ENCODE data around the gene WNK2.

WNK2 gene

DNA sequence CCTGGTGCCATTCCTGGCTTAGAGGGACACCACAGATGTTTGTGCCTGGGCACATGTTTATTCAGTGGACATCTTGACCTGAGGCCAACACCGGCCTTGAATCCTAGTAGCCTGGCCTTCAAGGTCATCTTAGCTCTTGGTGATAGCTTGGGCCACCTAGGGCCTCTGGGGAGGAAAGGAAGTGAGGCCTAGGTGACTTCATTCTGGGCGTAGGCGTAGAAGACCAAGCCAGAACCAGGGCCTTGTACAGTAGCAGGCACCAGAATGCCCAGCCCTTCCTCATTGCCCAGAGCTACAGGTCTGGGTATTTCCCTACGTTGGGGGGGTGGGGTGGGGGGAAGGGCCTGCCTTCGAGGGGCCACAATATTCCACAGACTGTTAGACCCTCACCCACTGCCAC, 33.8 kb downstream of the WNK2 start:
- in situ Hi-C loops (cut with MboI; ENCODE audit: low sequenced_read_pairs) = no loop called here
- DNase-seq (ENCODE audit: low spot score in 2 of 2) = no peak
- H3K4me1 ChIP-seq = peaks cover 4% of the 10 kb centered on the region; the same call in 1 of the 2 replicates
- H3K9me3 ChIP-seq = peaks cover 4% of the 10 kb centered on the region; the same call in 1 of the 2 replicates
- H3K4me3 ChIP-seq = no peak overlapping the region
- H3K27me3 ChIP-seq (ENCODE audit: low read depth) = no peaks in the 10 kb centered on the region
- H3K36me3 ChIP-seq (replicated peaks) = no peaks in the 10 kb centered on the region; the same call in 1 of the 2 replicates

DNA sequence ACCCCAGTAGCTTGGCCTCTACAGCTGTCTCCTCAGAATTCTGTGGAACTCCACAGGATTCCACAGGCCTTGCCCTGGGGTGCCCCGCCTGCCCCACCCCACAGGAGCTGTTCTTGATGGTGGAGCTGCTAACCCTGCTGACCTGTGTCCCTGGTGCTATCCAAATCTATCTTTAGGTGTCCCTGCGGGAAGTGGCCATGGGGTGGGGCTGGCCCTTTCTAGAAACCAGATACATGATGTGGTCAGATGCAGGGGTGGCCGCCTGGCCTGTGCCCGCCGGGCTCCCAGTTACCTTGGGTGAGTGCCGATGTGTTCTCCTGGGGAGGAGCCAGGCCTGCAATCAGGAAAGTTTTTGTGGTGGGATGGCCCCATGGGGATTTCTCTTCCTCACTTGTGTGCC, 34.2 kb downstream of the WNK2 start:
- Histone ChIP-seq H3K36me3 (replicated peaks) (no peaks in the 10 kb centered on the region; the same call in 1 of the 2 replicates), H3K4me1 (peaks cover 4% of the 10 kb centered on the region; the same call in 1 of the 2 replicates), H3K4me3 (no peak overlapping the region), H3K9me3 (peaks cover 4% of the 10 kb centered on the region; the same call in 1 of the 2 replicates), H3K27me3 (ENCODE audit: low read depth) (no peaks in the 10 kb centered on the region)
- no peak for DNase-seq (ENCODE audit: low spot score in 2 of 2)
- in situ Hi-C loops (cut with MboI; ENCODE audit: low sequenced_read_pairs) = no loop called here

DNA sequence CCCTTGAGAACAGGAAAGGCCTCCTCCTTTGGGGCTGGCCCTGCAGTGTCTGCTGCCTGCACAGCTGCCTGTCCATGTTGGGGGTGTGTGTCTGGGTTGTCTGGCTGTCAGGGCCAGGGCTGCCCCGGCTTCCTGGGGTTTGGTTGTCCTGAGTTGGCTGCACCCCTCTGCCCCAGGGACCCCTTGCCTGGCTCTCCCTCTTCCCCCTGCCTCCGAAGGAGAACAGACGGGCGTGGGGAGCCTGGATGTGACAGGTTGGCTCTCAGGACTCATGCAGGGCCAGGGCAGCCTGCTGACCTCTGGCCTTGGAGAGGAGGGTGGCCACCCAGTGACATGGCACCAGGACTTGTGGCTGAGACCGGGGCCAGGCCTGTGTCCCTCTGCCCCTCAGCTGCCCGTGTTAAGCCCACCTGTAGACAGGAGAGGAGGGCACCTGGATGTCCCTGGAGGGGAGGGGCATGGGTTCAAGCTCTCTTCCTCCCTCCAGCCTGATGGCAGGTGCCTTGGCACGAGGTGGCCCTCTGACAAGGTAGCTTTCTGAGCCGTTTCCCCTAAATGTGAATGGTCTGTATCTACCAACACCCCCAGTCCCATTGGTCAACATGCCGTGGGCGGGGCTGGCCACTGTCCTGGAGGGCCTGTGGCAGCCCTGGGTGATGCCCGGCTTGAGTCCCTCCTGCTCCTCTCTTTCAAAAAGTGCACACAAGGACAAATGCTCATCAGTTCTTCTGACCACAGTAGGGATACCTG, 34.9 kb downstream of the WNK2 start:
- in situ Hi-C loops (cut with MboI; ENCODE audit: low sequenced_read_pairs) = no loop called here
- H3K9me3 ChIP-seq = peaks cover 4% of the 10 kb centered on the region; the same call in 1 of the 2 replicates
- no peak overlapping the region for H3K4me3 ChIP-seq
- peaks cover 4% of the 10 kb centered on the region; the same call in 1 of the 2 replicates for H3K4me1 ChIP-seq
- DNase-seq (ENCODE audit: low spot score in 2 of 2) = no peak
- H3K36me3 ChIP-seq (replicated peaks) = no peaks in the 10 kb centered on the region; the same call in 1 of the 2 replicates
- H3K27me3 ChIP-seq (ENCODE audit: low read depth) = no peaks in the 10 kb centered on the region

DNA sequence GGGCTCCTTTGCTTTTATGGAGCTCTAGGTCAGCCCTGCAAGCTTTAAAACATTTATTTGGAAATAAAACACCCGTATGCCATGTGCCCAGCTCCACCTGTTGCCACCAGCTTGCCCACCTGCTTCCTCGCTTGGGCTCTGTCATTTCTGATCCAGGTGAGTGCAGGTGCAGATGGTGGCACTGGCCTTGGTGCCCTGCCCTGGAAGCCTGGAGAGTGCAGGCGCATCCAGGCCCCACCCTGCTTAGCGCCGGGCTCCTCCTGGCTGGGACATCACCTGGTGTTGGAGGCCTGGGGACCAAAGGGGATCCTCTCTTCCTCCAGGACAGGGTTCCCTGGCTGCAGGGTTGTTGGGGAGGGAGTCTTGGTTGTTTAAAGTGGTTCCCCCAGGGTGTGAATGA, 35.8 kb downstream of the WNK2 start:
- no peaks in the 10 kb centered on the region for H3K36me3 ChIP-seq (replicated peaks)
- in situ Hi-C loops (cut with MboI; ENCODE audit: low sequenced_read_pairs) = no loop called here
- peaks cover 10% of the 10 kb centered on the region for H3K4me1 ChIP-seq
- no peak for DNase-seq (ENCODE audit: low spot score in 2 of 2)
- H3K9me3 ChIP-seq = peaks cover 4% of the 10 kb centered on the region; the same call in 1 of the 2 replicates
- no peak overlapping the region for H3K4me3 ChIP-seq
- H3K27me3 ChIP-seq (ENCODE audit: low read depth) = no peaks in the 10 kb centered on the region

DNA sequence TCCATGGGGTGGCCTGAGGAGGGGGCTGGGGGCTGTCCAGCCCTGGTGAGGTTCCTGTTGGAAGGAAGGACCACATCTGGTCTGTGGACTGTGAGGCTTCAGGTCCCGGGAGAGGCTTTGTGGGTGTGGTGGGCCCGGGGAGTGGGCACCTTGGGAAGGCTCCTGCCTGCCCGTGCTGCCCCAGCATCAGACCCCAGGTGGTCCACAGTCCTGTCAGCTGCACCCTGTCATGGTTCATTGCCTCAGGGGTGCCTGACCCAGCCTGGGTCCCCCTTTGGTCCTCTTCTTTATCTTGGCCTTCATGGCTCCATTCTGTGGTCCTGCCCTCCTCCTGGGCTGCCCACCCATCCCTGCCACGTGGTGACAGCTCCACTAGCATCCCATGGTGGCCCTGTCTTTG, 36.7 kb downstream of the WNK2 start:
- no peaks in the 10 kb centered on the region for H3K36me3 ChIP-seq (replicated peaks)
- no peaks in the 10 kb centered on the region for H3K9me3 ChIP-seq
- no peaks in the 10 kb centered on the region for H3K27me3 ChIP-seq (ENCODE audit: low read depth)
- H3K4me1 ChIP-seq = peaks cover 11% of the 10 kb centered on the region
- in situ Hi-C loops (cut with MboI; ENCODE audit: low sequenced_read_pairs) = no loop called here
- H3K4me3 ChIP-seq = no peak overlapping the region
- DNase-seq (ENCODE audit: low spot score in 2 of 2) = no peak

DNA sequence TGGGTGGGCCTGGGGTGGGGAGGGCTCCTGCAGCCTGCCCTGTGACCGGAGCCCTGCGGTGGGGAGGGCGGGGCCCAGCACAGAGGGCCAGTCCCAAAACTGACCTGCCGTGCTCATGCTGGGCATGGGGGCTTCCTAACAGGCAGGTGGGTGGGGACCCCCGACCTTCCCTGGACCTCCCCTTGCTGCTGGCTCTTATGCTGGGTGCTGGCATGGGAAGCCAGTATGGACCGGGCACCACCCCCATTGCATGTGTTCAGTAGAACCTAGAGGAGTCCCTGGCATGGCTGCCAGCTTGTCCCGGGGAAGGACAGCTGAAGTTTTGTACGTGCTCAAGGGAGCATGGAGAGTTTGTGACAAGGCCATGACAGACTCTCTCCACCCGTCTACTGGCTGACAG, 37.1 kb downstream of the WNK2 start:
- Histone ChIP-seq H3K4me3 (no peak overlapping the region), H3K4me1 (peaks cover 8% of the 10 kb centered on the region), H3K27me3 (ENCODE audit: low read depth) (no peaks in the 10 kb centered on the region), H3K9me3 (no peaks in the 10 kb centered on the region), H3K36me3 (replicated peaks) (no peaks in the 10 kb centered on the region)
- in situ Hi-C loops (cut with MboI; ENCODE audit: low sequenced_read_pairs) = no loop called here
- no peak for DNase-seq (ENCODE audit: low spot score in 2 of 2)

DNA sequence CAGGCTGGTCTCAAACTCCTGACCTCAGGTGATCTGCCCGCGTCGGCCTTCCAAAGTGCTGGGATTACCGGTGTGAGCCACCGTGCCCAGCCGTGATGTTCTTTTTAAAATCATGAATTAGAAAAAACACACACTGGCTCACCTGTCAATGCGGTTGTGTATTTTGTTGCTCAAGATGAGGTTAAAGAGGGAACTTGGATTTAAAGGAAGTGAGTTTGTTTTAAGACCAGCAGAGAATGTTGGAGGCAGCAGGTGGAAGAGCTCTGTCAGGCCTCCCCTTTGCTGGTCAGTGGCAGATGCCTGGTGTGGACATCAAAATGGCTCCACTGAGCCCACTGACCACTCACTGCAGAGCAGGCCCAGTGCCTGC, 38.9 kb downstream of the WNK2 start:
- H3K36me3 ChIP-seq (replicated peaks) = no peaks in the 10 kb centered on the region
- no peak overlapping the region for H3K4me3 ChIP-seq
- no peak for DNase-seq (ENCODE audit: low spot score in 2 of 2)
- no peaks in the 10 kb centered on the region for H3K9me3 ChIP-seq
- H3K27me3 ChIP-seq (ENCODE audit: low read depth) = no peaks in the 10 kb centered on the region
- in situ Hi-C loops (cut with MboI; ENCODE audit: low sequenced_read_pairs) = no loop called here
- H3K4me1 ChIP-seq = peaks cover 8% of the 10 kb centered on the region

DNA sequence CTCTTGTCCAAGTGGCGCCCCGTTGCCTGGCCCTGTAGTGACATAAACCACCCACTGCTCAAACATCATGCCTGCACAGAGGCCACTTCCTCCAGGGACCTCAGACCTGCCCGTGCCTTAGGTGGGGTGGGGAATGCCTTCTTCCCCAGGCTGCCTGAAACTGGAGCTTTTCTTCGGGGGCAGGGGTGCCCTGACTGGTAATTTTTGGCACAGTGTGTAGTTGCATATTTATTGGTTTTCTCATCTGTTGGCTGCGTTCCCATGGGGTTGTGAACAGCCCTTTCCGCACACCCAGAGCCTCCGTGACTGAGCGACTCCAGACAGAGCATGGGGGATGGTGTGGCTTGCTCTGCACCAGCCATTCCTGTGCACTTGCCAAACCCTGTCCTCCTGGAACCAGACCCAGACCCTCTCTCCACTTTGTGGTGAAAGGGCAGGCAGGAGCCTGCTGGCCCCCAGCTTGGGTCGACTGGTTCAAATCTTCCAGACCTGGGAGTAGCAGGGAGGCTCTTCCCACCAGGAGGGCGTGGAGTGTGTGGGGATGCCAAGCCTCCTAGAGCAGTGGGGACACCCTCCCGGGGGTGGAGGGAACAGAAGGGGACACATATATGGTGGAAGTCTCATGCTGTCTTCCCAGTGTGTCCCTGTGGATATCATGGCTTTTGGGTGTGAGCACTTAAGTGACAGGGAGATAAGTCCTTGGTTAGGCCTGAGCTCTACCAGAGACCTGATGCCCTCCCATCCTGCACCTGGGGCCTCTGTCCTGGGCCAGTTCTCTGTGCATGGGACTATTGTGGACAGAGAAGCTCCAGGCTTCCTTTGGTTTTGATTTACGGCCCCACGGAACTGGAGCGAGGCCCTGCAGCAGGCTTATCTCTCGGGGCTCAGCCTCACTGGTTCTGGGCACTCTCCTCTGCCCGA, 39.6 kb downstream of the WNK2 start:
- Histone ChIP-seq H3K4me3 (no peak overlapping the region), H3K27me3 (ENCODE audit: low read depth) (no peaks in the 10 kb centered on the region), H3K36me3 (replicated peaks) (no peaks in the 10 kb centered on the region), H3K4me1 (peaks cover 8% of the 10 kb centered on the region), H3K9me3 (no peaks in the 10 kb centered on the region)
- DNase-seq (ENCODE audit: low spot score in 2 of 2) = peak in 1 of 2 experiments; percentile 28
- in situ Hi-C loops (cut with MboI; ENCODE audit: low sequenced_read_pairs) = no loop called here

DNA sequence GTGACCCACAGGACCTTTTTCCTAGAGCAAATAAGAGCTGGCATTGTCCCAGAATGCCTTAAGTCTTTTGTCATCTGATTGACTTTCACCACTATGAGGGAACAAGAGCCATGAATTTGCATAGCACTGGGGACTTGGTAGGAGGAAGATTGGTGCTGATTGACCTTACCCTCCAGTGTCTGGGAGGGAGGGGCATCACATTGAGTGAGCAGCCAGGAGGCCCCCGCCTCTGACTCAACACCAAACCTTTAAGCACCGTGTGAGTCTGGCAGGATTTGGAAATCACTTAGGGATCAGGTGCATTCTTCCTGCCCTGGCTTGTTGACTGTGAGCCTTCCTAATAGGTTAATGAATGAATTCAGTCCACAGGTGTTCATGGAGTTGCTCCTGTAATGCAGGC, 40.7 kb downstream of the WNK2 start:
- in situ Hi-C loops (cut with MboI; ENCODE audit: low sequenced_read_pairs) = no loop called here
- peaks cover 8% of the 10 kb centered on the region for H3K4me1 ChIP-seq

DNA sequence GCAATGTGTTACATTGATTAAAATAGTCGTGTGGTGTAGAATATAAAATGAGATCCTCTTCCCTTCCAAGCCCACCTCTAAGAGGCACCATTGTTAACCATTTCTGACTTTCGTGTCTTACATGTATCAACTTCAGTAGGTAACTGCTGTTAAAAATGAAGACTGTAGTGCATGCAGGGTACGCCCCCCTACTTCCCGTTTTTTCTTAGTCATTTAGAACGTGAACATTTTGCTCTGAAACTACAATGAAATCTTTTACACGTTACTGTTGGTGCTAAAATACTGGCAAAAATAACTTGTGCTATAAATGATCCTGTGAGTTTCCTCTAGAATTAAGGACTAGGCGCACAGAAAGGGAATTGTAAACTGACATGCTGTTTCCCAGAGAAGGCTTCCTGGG, 41.5 kb downstream of the WNK2 start:
- Histone ChIP-seq H3K9me3 (no peaks in the 10 kb centered on the region), H3K4me3 (no peak overlapping the region), H3K4me1 (peaks cover 8% of the 10 kb centered on the region), H3K27me3 (ENCODE audit: low read depth) (no peaks in the 10 kb centered on the region), H3K36me3 (replicated peaks) (no peaks in the 10 kb centered on the region)
- DNase-seq (ENCODE audit: low spot score in 2 of 2) = no peak
- in situ Hi-C loops (cut with MboI; ENCODE audit: low sequenced_read_pairs) = no loop called here

More for the DNA sequence above, 40.7 kb downstream of the WNK2 start:
- H3K4me3 ChIP-seq = no peak overlapping the region
- H3K36me3 ChIP-seq (replicated peaks) = no peaks in the 10 kb centered on the region
- peak; percentile 13 to 46 for DNase-seq (ENCODE audit: low spot score in 2 of 2)
- no peaks in the 10 kb centered on the region for H3K9me3 ChIP-seq
- H3K27me3 ChIP-seq (ENCODE audit: low read depth) = no peaks in the 10 kb centered on the region

DNA sequence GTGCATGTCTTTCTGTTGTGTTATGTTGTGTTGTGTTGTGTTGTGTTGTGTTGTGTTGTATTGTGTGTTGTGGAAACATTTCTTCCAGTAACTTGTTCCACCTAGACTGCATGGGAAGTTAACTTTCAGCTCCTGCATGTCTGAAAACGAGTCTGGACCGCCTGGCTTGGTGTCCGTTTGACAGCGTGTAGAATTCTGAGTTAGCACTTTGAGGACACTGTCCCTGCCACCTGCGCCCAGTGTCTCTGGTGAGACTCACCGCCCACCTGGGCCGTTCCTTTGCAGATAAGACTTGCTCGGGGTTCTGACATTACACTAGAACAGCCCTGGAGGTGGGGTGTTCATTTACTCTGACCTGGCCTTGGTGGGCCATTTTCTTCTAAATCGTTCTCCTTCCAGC, 42.0 kb downstream of the WNK2 start:
- H3K4me1 ChIP-seq = peaks cover 8% of the 10 kb centered on the region
- H3K9me3 ChIP-seq = no peaks in the 10 kb centered on the region
- in situ Hi-C loops (cut with MboI; ENCODE audit: low sequenced_read_pairs) = no loop called here
- no peak for DNase-seq (ENCODE audit: low spot score in 2 of 2)
- no peak overlapping the region for H3K4me3 ChIP-seq
- no peaks in the 10 kb centered on the region for H3K27me3 ChIP-seq (ENCODE audit: low read depth)
- no peaks in the 10 kb centered on the region for H3K36me3 ChIP-seq (replicated peaks)

DNA sequence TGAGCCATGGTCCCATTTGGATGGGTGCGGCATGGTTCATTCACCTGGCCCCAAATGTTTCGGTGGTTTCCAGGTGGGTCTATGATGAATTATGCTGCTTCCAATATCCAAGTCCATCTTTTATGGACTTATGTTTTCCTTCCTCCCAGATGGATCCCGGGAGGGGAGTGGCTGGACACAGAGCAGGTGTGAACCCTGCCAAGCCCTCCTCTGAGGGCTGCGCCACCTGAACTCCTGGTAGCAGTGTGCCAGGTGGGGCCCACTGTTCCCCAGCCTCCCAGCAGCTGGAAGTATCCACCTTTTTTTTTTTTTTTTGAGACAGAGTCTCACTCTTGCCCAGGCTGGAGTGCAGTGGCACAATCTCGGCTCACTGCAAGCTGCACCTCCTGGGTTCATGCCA, 42.9 kb downstream of the WNK2 start:
- Histone ChIP-seq H3K4me3 (no peak overlapping the region), H3K9me3 (no peaks in the 10 kb centered on the region), H3K36me3 (replicated peaks) (no peaks in the 10 kb centered on the region), H3K27me3 (ENCODE audit: low read depth) (no peaks in the 10 kb centered on the region), H3K4me1 (peaks cover 8% of the 10 kb centered on the region)
- in situ Hi-C loops (cut with MboI; ENCODE audit: low sequenced_read_pairs) = no loop called here
- no peak for DNase-seq (ENCODE audit: low spot score in 2 of 2)

DNA sequence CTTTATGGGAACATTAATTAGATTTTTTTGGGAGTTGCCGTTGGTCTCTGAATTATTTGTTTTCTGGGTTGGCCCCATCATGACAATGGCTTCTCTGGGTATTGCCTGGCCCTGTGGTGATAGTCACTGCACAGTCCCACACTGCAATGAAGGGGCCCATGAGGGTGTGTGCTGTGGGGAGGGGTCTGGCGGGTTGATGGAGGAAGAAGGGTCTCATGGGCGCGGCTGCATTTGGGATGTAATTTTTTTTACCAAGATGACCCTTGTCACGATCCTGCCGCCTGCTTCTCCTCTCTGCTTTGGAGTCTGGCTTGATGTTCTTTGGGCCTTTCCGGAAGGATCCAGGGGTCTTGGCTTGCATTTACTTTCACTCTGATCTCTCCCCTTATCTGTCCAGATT, 44.1 kb downstream of the WNK2 start:
- Histone ChIP-seq H3K27me3 (ENCODE audit: low read depth) (no peaks in the 10 kb centered on the region), H3K9me3 (no peaks in the 10 kb centered on the region), H3K4me1 (peaks cover 8% of the 10 kb centered on the region), H3K36me3 (replicated peaks) (no peaks in the 10 kb centered on the region), H3K4me3 (no peak overlapping the region)
- in situ Hi-C loops (cut with MboI; ENCODE audit: low sequenced_read_pairs) = no loop called here
- no peak for DNase-seq (ENCODE audit: low spot score in 2 of 2)

DNA sequence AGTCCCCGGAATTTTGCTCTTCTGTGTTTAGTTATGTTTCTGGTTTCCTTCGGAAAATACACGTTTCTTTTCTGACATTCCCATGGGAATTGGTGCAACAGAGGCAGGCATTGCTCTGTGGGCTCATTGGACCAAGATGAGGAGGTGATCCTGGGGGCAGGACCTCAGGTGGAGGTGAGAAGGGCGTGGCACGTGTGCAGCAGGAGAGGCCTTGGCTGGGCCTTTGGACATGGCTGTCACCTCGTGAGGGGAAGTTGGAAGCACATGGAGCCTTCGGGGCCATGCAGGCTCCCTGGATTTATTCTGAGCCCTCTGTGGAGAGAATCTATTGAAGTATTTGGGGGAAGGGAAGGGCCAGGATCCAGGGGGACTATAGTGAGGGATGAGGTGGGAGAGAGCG, 44.5 kb downstream of the WNK2 start:
- no peaks in the 10 kb centered on the region for H3K9me3 ChIP-seq
- no peaks in the 10 kb centered on the region for H3K36me3 ChIP-seq (replicated peaks)
- H3K4me3 ChIP-seq = no peak overlapping the region
- DNase-seq (ENCODE audit: low spot score in 2 of 2) = no peak
- in situ Hi-C loops (cut with MboI; ENCODE audit: low sequenced_read_pairs) = no loop called here
- H3K27me3 ChIP-seq (ENCODE audit: low read depth) = no peaks in the 10 kb centered on the region
- H3K4me1 ChIP-seq = peaks cover 10% of the 10 kb centered on the region
